Activated T-helper 2 cell treated with anti-CD3 and anti-CD28 coated beads, Interferon-gamma antibody, Interleukin-2, Interleukin-4, amounts not matched to agents 10 μg/mL and 5 μg/mL and 100 μg/mL, durations not matched to agents 14 hours and 24 hours and 36 hours (primary cell): Measurements from ENCODE around the gene RARRES2. TPM values are rescaled to one million over a fixed set of nuclear protein-coding genes. Genes with fewer than 3 reads are reported as not detected.

Experiments used
- DNase-seq: peaks from one replicate; pipeline ENCODE4 v3.0.0; 2021; ENCODE audit warnings: low spot score
- H3K27ac Mint-ChIP-seq: one replicate; pipeline ENCODE4 v1.8.0; 2021; ENCODE audit warnings: mixed read lengths
- H3K27me3 Mint-ChIP-seq: one replicate; pipeline ENCODE4 v1.8.0; 2021; ENCODE audit warnings: low read depth, mixed read lengths
- H3K36me3 Mint-ChIP-seq: one replicate; pipeline ENCODE4 v1.8.0; 2021; ENCODE audit warnings: low read depth, mixed read lengths
- H3K4me1 Mint-ChIP-seq: one replicate; pipeline ENCODE4 v1.8.0; 2021; ENCODE audit warnings: low read depth, mixed read lengths
- H3K4me3 Mint-ChIP-seq: one replicate; pipeline ENCODE4 v1.8.0; 2021; ENCODE audit warnings: low read depth, mild to moderate bottlenecking, moderate library complexity, mixed read lengths
- H3K9me3 Mint-ChIP-seq: one replicate; pipeline ENCODE4 v1.8.0; 2021; ENCODE audit warnings: mixed read lengths
- intact Hi-C: fragments of 100-400 bp; cut with micrococcal nuclease; formaldehyde crosslinking; loops from one replicate; pipeline ENCODE4 v1.15.1; 2023
- total RNA-seq: library from RNA; stranded (reverse); gene quantifications from 2 replicates; pipeline ENCODE4 v1.2.3, GENCODE V29; 2022

Gene RARRES2
- total RNA-seq, 1 donor from 2014 or later, result not detected

- H3K9me3 Mint-ChIP-seq, result no peaks in the 10 kb centered on the region
- peaks cover 9% of the 10 kb centered on the region for H3K4me1 Mint-ChIP-seq
- H3K36me3 Mint-ChIP-seq, result peaks cover 14% of the 10 kb centered on the region
- no peak for DNase-seq
- peaks cover 15% of the 10 kb centered on the region for H3K27me3 Mint-ChIP-seq
- no peak overlapping the region for H3K27ac Mint-ChIP-seq
- intact Hi-C loops, result no loop called here
- no peak overlapping the region for H3K4me3 Mint-ChIP-seq
Observed at GRCh38 chr7:150337179-150337578, 4.2 kb downstream of the RARRES2 start.

GRCh38 chr7:150336746-150337145 is 4.7 kb downstream of the RARRES2 start:
- H3K4me3 Mint-ChIP-seq, result no peak overlapping the region
- intact Hi-C loops, result no loop called here
- no peak overlapping the region for H3K27ac Mint-ChIP-seq
- no peak for DNase-seq
- peaks cover 12% of the 10 kb centered on the region for H3K36me3 Mint-ChIP-seq
- H3K27me3 Mint-ChIP-seq, result peaks cover 11% of the 10 kb centered on the region
- H3K9me3 Mint-ChIP-seq, result no peaks in the 10 kb centered on the region
- peaks cover 9% of the 10 kb centered on the region for H3K4me1 Mint-ChIP-seq

- Mint-ChIP-seq H3K4me3 (no peak overlapping the region), H3K36me3 (peaks cover 15% of the 10 kb centered on the region), H3K9me3 (no peaks in the 10 kb centered on the region), H3K4me1 (peaks cover 9% of the 10 kb centered on the region), H3K27me3 (peaks cover 8% of the 10 kb centered on the region), H3K27ac (no peak overlapping the region)
- intact Hi-C loops, result no loop called here
- no peak for DNase-seq
Observed at GRCh38 chr7:150335774-150336112, 5.7 kb downstream of the RARRES2 start.

- Mint-ChIP-seq H3K4me3 (no peak overlapping the region), H3K9me3 (no peaks in the 10 kb centered on the region), H3K36me3 (peaks cover 16% of the 10 kb centered on the region), H3K27me3 (peaks cover 5% of the 10 kb centered on the region), H3K4me1 (peaks cover 6% of the 10 kb centered on the region), H3K27ac (no peak overlapping the region)
- intact Hi-C loops, result no loop called here
- no peak for DNase-seq
Observed at GRCh38 chr7:150335108-150335773, 6.2 kb downstream of the RARRES2 start.

GRCh38 chr7:150334108-150334507 is 7.3 kb downstream of the RARRES2 start:
- Mint-ChIP-seq H3K27me3 (no peaks in the 10 kb centered on the region), H3K9me3 (no peaks in the 10 kb centered on the region), H3K4me3 (no peak overlapping the region), H3K27ac (no peak overlapping the region), H3K36me3 (peaks cover 16% of the 10 kb centered on the region), H3K4me1 (no peaks in the 10 kb centered on the region)
- DNase-seq, result no peak
- intact Hi-C loops, result no loop called here

GRCh38 chr7:150333659-150334058 is 7.8 kb downstream of the RARRES2 start:
- no peak overlapping the region for H3K4me3 Mint-ChIP-seq
- intact Hi-C loops, result no loop called here
- no peaks in the 10 kb centered on the region for H3K4me1 Mint-ChIP-seq
- no peak overlapping the region for H3K27ac Mint-ChIP-seq
- no peaks in the 10 kb centered on the region for H3K9me3 Mint-ChIP-seq
- no peak for DNase-seq
- no peaks in the 10 kb centered on the region for H3K27me3 Mint-ChIP-seq
- H3K36me3 Mint-ChIP-seq, result peaks cover 20% of the 10 kb centered on the region

GRCh38 chr7:150332852-150333635 is 8.4 kb downstream of the RARRES2 start:
- Mint-ChIP-seq H3K4me3 (no peak overlapping the region), H3K27ac (no peak overlapping the region), H3K36me3 (peaks cover 24% of the 10 kb centered on the region), H3K9me3 (no peaks in the 10 kb centered on the region), H3K4me1 (no peaks in the 10 kb centered on the region), H3K27me3 (no peaks in the 10 kb centered on the region)
- intact Hi-C loops, result no loop called here
- DNase-seq, result no peak

GRCh38 chr7:150330211-150330885 is 11.1 kb downstream of the RARRES2 start:
- H3K36me3 Mint-ChIP-seq, result peaks cover 43% of the 10 kb centered on the region
- no peak overlapping the region for H3K4me3 Mint-ChIP-seq
- H3K27me3 Mint-ChIP-seq, result no peaks in the 10 kb centered on the region
- DNase-seq, result no peak
- H3K4me1 Mint-ChIP-seq, result peaks cover 3% of the 10 kb centered on the region
- H3K9me3 Mint-ChIP-seq, result no peaks in the 10 kb centered on the region
- intact Hi-C loops, result no loop called here
- no peak overlapping the region for H3K27ac Mint-ChIP-seq

GRCh38 chr7:150329331-150330120 is 11.9 kb downstream of the RARRES2 start:
- peaks cover 11% of the 10 kb centered on the region for H3K4me1 Mint-ChIP-seq
- H3K4me3 Mint-ChIP-seq, result no peak overlapping the region
- no peaks in the 10 kb centered on the region for H3K27me3 Mint-ChIP-seq
- peaks cover 51% of the 10 kb centered on the region for H3K36me3 Mint-ChIP-seq
- H3K27ac Mint-ChIP-seq, result no peak overlapping the region
- H3K9me3 Mint-ChIP-seq, result no peaks in the 10 kb centered on the region
- DNase-seq, result no peak
- intact Hi-C loops, result no loop called here

- Mint-ChIP-seq H3K4me3 (no peak overlapping the region), H3K4me1 (peaks cover 26% of the 10 kb centered on the region), H3K27me3 (no peaks in the 10 kb centered on the region), H3K9me3 (no peaks in the 10 kb centered on the region), H3K27ac (no peak overlapping the region), H3K36me3 (peaks cover 59% of the 10 kb centered on the region)
- no peak for DNase-seq
- intact Hi-C loops, result no loop called here
Observed at GRCh38 chr7:150327308-150327707, 14.1 kb downstream of the RARRES2 start.

GRCh38 chr7:150326657-150327268 is 14.7 kb downstream of the RARRES2 start:
- peaks cover 59% of the 10 kb centered on the region for H3K36me3 Mint-ChIP-seq
- H3K27ac Mint-ChIP-seq, result peak overlapping the region; percentile 14
- no peak for DNase-seq
- no peaks in the 10 kb centered on the region for H3K9me3 Mint-ChIP-seq
- no peak overlapping the region for H3K4me3 Mint-ChIP-seq
- peaks cover 32% of the 10 kb centered on the region for H3K4me1 Mint-ChIP-seq
- H3K27me3 Mint-ChIP-seq, result no peaks in the 10 kb centered on the region
- intact Hi-C loops, result no loop called here

- intact Hi-C loops, result no loop called here
- no peak overlapping the region for H3K4me3 Mint-ChIP-seq
- peaks cover 59% of the 10 kb centered on the region for H3K36me3 Mint-ChIP-seq
- H3K9me3 Mint-ChIP-seq, result no peaks in the 10 kb centered on the region
- H3K27me3 Mint-ChIP-seq, result no peaks in the 10 kb centered on the region
- no peak for DNase-seq
- no peak overlapping the region for H3K27ac Mint-ChIP-seq
- peaks cover 38% of the 10 kb centered on the region for H3K4me1 Mint-ChIP-seq
Observed at GRCh38 chr7:150325901-150326300, 15.5 kb downstream of the RARRES2 start.
